ENCODE data around the gene ATP5IF1. TPM values are rescaled to one million over a fixed set of nuclear protein-coding genes. Genes with fewer than 3 reads are reported as not detected.
A peak's percentile ranks its signal among the peaks of the same experiment; 100 is the strongest.

Gene ATP5IF1
- total and polyA plus RNA-seq, 9 of the 15 experiments (the other 6 are each of a cell fraction or from before 2014, with no cell fraction given): 292 to 1,422 (median 388) TPM

- peak overlapping the region; percentile 94 for H2AFZ ChIP-seq (ENCODE audit: low read depth, low read length)
- ATAC-seq: peak; percentile 3; the same call in 2 of the 3 replicates
- ChIA-PET POLR2A (interaction anchor here (0.7 to 22.0 kb wide), 17 partner anchors 8 to 889 kb away, joined by 3 to 547 read pairs (median 4); partner anchors contain the start of genes ATP5IF1, MED18, PHACTR4 and RNU11), CTCF (ENCODE audit: low intra/inter-chr PET ratio) (no interaction called here)
- no peaks in the 10 kb centered on the region for H3K9me3 ChIP-seq (replicated peaks; ENCODE audit: control insufficient read depth, insufficient read depth, low read depth, low read length)
- no peaks in the 10 kb centered on the region for H3K9me1 ChIP-seq (ENCODE audit: control insufficient read depth, insufficient read depth, low read length)
- H4K20me1 ChIP-seq (replicated peaks; ENCODE audit: control insufficient read depth, insufficient read depth, low read length): peaks cover 27% of the 10 kb centered on the region
- intact Hi-C loops (cut with micrococcal nuclease): loop anchor here (1.0 kb wide), 1 partner anchor 9 kb away; no protein-coding TSS in a partner anchor
- H3K4me1 ChIP-seq (replicated peaks in 1 of 2; ENCODE audit: control insufficient read depth in 2 of 2, insufficient read depth in 2 of 2, low read length in 2 of 2): peaks cover 45 to 60% of the 10 kb centered on the region in 2 experiments
- peaks cover 8% of the 10 kb centered on the region; the same call in 2 of the 3 replicates for H3K36me3 ChIP-seq (ENCODE audit: control insufficient read depth, insufficient read depth, low read length)
- TSS peak; percentile 98 for BruUV-seq (replicated peaks)
- H3K9ac ChIP-seq (ENCODE audit: insufficient read depth in 1 of 2, low read depth in 2 of 2, low read length in 2 of 2): peak overlapping the region; percentile 81 to 83; a peak in 3 of 4 replicates
- in situ Hi-C loops (cut with MboI): no loop called here
- peaks cover 44% of the 10 kb centered on the region for H3K79me2 ChIP-seq (ENCODE audit: control insufficient read depth, insufficient read depth, low read length)
- peak overlapping the region; percentile 14 for H3K4me3 ChIP-seq
- peak overlapping the region; percentile 88 for H3K4me2 ChIP-seq (ENCODE audit: insufficient read depth, low read length)
- peak overlapping the region; percentile 90 for H3K27ac ChIP-seq (ENCODE audit: extremely low read depth, low read depth, low read length)
- DNase-seq (ENCODE audit: extremely low read depth in 1 of 4, low spot score in 3 of 4): peak in 3 of 4 experiments; percentile 13 to 49 (median 40)
- H3K27me3 ChIP-seq (ENCODE audit: control insufficient read depth in 2 of 2, insufficient read depth in 2 of 2, low read length in 2 of 2): no peaks in the 10 kb centered on the region
- FAIRE-seq: no peak
- 2% methylated on average over 12 of the region's 12 CpGs for whole genome bisulfite sequencing (ENCODE audit: insufficient coverage, low coverage, missing lambda C conversion rate)
- TF ChIP-seq ZBTB26 (CRISPR knock-in tag; IDR thresholded peaks at IDR 0.05): 0 out of 2 replicates have a peak, but pooled peaks have one; percentile 55
- no peak for TF ChIP-seq ZNF586 (CRISPR knock-in tag; conservative IDR thresholded peaks at IDR 0.05)
- peak; percentile 63 for TF ChIP-seq ZNF197 (CRISPR knock-in tag; IDR thresholded peaks at IDR 0.05; ENCODE audit: low read depth)
- TF ChIP-seq MXD1 (CRISPR knock-in tag; IDR thresholded peaks at IDR 0.05; ENCODE audit: borderline replicate concordance, poor library complexity, severe bottlenecking): no peak
- TF ChIP-seq CGGBP1 (CRISPR knock-in tag; IDR thresholded peaks at IDR 0.05): no peak
- peak; percentile 90; the same call in 1 of the 2 replicates for TF ChIP-seq SMAD4 (CRISPR knock-in tag; conservative IDR thresholded peaks at IDR 0.05)
- 0 out of 2 replicates have a peak, but pooled peaks have one; percentile 30 for TF ChIP-seq E2F5 (CRISPR knock-in tag; IDR thresholded peaks at IDR 0.05)
Measured at GRCh38 chr1:28258628-28259251, 22.8 kb downstream of the ATP5IF1 start.

All from K562 (cell line).